Thyroid gland (tissue), 4 donors: ENCODE data around the gene GORASP1. TPM values are rescaled to one million over a fixed set of nuclear protein-coding genes. Genes with fewer than 3 reads are reported as not detected.

Source experiments
- DNase-seq, 2 donors: peaks; one replicate each; pipeline ENCODE4 v3.0.0-alpha.2; 2019
- H3K27ac ChIP-seq, 3 donors: fragments of 200-600 bp; sonication (generic); 1 replicate in 2 of 3; 2 replicates in 1 of 3; pipeline ENCODE4 v1.5.1; 2016 to 2019; ENCODE audit warnings: mild to moderate bottlenecking in 1 of 3, moderate library complexity in 1 of 3
- H3K27me3 ChIP-seq: fragments of 200-600 bp; sonication (generic); one replicate; pipeline ENCODE4 v1.5.1; 2019
- H3K36me3 ChIP-seq, 2 donors: fragments of 200-600 bp; sonication (generic); one replicate each; pipeline ENCODE4 v1.5.1; 2016 to 2019
- H3K4me1 ChIP-seq, 2 donors: fragments of 200-600 bp; sonication (generic); one replicate each; pipeline ENCODE4 v1.5.1; 2017 to 2019
- H3K4me3 ChIP-seq, 3 donors: fragments of 200-600 bp; sonication (generic); replicated peaks in 1 of 3; 1 replicate in 2 of 3; 2 replicates in 1 of 3; pipeline ENCODE4 v1.5.1; 2016; ENCODE audit warnings: mild to moderate bottlenecking in 1 of 3
- H3K9me3 ChIP-seq: fragments of 200-600 bp; sonication (generic); one replicate; pipeline ENCODE4 v1.5.1; 2017
- CTCF ChIP-seq, 6 experiments: fragments of 200-600 bp in 3 of 6; fragments of 450-650 bp in 3 of 6; sonication (generic) in 3 of 6; IDR thresholded peaks; one replicate each; pipeline ENCODE4 v1.5.1; 2016 to 2019; ENCODE audit warnings: antibody characterized with exemption in 6 of 6, mild to moderate bottlenecking in 2 of 6, inconsistent platforms in 1 of 6, moderate library complexity in 1 of 6
- POLR2A ChIP-seq, 2 donors: fragments of 450-650 bp; IDR thresholded peaks; one replicate each; pipeline ENCODE4 v1.6.1; 2017; ENCODE audit warnings: antibody characterized with exemption in 2 of 2, mild to moderate bottlenecking in 2 of 2, moderate library complexity in 1 of 2
- WGBS, 2 donors: methylation state at CpG; one replicate each; pipeline ENCODE4 v1.1.5; 2017; 5-methylcytosine and 5-hydroxymethylcytosine counted together
- intact Hi-C: fragments of 100-400 bp; cut with DNase I; formaldehyde crosslinking; loops from one replicate; pipeline ENCODE4 v1.15.1; 2023
- total RNA-seq, 4 donors: library from RNA; depleted of rRNA; stranded (reverse); fragments of >200 nt; gene quantifications; one replicate each; pipeline ENCODE4 v1.2.3, GENCODE V29; 2016

The GORASP1 gene
- total RNA-seq, 4 donors from 2014 or later: 64.6 to 105 (median 101) TPM

- H3K27ac ChIP-seq: no peak overlapping the region
Observed at GRCh38 chr3:39097716-39098472, 9.5 kb downstream of the GORASP1 start.

GRCh38 chr3:39096775-39097174, 10.7 kb downstream of the GORASP1 start:
- Histone ChIP-seq H3K27ac (no peak overlapping the region), H3K4me1 (peaks cover 0 to 5% of the 10 kb centered on the region in 2 donors), H3K36me3 (peaks cover 60 to 73% of the 10 kb centered on the region in 2 donors), H3K9me3 (no peaks in the 10 kb centered on the region), H3K4me3 (no peak overlapping the region), H3K27me3 (no peaks in the 10 kb centered on the region)
- no peak for TF ChIP-seq CTCF (IDR thresholded peaks at IDR 0.05)
- no peak for TF ChIP-seq POLR2A (IDR thresholded peaks at IDR 0.05)
- intact Hi-C loops: no loop called here
- WGBS, 2 donors: 46 to 58% methylated on average over 1 to 3 of the region's 3 CpGs
- DNase-seq: no peak

More at GRCh38 chr3:39097716-39098472, 9.5 kb downstream of the GORASP1 start:
- Histone ChIP-seq H3K9me3 (no peaks in the 10 kb centered on the region), H3K36me3 (peaks cover 54 to 64% of the 10 kb centered on the region in 2 donors), H3K27me3 (no peaks in the 10 kb centered on the region), H3K4me1 (peaks cover 0 to 7% of the 10 kb centered on the region in 2 donors), H3K4me3 (no peak overlapping the region)
- no peak for DNase-seq
- WGBS, 2 donors: 61 to 78% methylated on average over 4 to 5 of the region's 8 CpGs
- intact Hi-C loops: no loop called here
- TF ChIP-seq POLR2A (IDR thresholded peaks at IDR 0.05) (no peak), CTCF (IDR thresholded peaks at IDR 0.05) (no peak)

DNA sequence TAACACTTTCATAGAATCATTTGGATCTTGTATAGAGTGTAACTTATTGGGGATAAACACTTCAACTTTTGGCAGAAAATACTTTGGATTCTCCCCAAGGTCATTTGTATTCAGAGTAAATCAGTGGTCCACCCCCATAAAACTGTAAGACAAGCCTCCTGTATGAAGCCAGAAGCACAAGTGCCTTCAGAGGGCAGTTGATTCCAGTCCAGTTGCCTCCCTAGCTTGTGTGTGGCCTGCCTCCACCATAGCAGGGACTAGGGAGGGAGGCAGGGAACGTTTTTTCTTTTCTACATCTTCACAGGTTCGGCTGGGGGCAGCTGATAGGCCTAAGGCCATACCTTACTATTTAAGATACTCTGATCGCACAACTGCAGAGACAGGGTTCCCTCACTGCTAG, 11.6 kb downstream of the GORASP1 start:
- H3K27ac ChIP-seq: no peak overlapping the region
- DNase-seq: no peak
- peaks cover 68 to 79% of the 10 kb centered on the region in 2 donors for H3K36me3 ChIP-seq
- no peaks in the 10 kb centered on the region for H3K9me3 ChIP-seq
- intact Hi-C loops: no loop called here
- WGBS, 2 donors: 81 to 87% methylated on average over 3 of the region's 3 CpGs
- TF ChIP-seq POLR2A (IDR thresholded peaks at IDR 0.05) (no peak), CTCF (IDR thresholded peaks at IDR 0.05) (no peak)
- no peak overlapping the region for H3K4me3 ChIP-seq
- H3K4me1 ChIP-seq: no peaks in the 10 kb centered on the region
- H3K27me3 ChIP-seq: no peaks in the 10 kb centered on the region

GRCh38 chr3:39094851-39095677, 12.4 kb downstream of the GORASP1 start:
- no peak overlapping the region for H3K27ac ChIP-seq
- no peak for DNase-seq
- H3K4me3 ChIP-seq: no peak overlapping the region
- WGBS, 2 donors: 87 to 89% methylated on average over 7 of the region's 7 CpGs
- H3K4me1 ChIP-seq: no peaks in the 10 kb centered on the region
- H3K9me3 ChIP-seq: no peaks in the 10 kb centered on the region
- intact Hi-C loops: no loop called here
- no peaks in the 10 kb centered on the region for H3K27me3 ChIP-seq
- H3K36me3 ChIP-seq: peaks cover 67 to 83% of the 10 kb centered on the region in 2 donors
- TF ChIP-seq CTCF (IDR thresholded peaks at IDR 0.05): no peak
- TF ChIP-seq POLR2A (IDR thresholded peaks at IDR 0.05): no peak

GRCh38 chr3:39090922-39091321, 16.5 kb downstream of the GORASP1 start:
- Histone ChIP-seq H3K4me1 (no peaks in the 10 kb centered on the region), H3K27ac (no peak overlapping the region), H3K27me3 (no peaks in the 10 kb centered on the region), H3K9me3 (no peaks in the 10 kb centered on the region), H3K36me3 (peaks cover 54 to 78% of the 10 kb centered on the region in 2 donors), H3K4me3 (no peak overlapping the region)
- 85 to 90% methylated on average over 2 of the region's 2 CpGs for WGBS, 2 donors
- intact Hi-C loops: no loop called here
- DNase-seq: no peak
- TF ChIP-seq POLR2A (IDR thresholded peaks at IDR 0.05): no peak
- TF ChIP-seq CTCF (IDR thresholded peaks at IDR 0.05): no peak
